SK-N-SH (cell line): ENCODE measurements around the gene TECPR2. TPM values are rescaled to one million over a fixed set of nuclear protein-coding genes. Genes with fewer than 3 reads are reported as not detected.

Source experiments
- CTCF ChIA-PET: fragments of 300-600, 350-600 bp; formaldehyde crosslinking; extraction: SDS; loops from one replicate; lab custom pipeline; 2021; lab: Yijun Ruan, JAX
- POLR2A ChIA-PET: fragments of 350-600 bp; sonication (Branson Sonifier 250); formaldehyde crosslinking; extraction: SDS; loops from one replicate; lab custom pipeline; 2020; ENCODE audit warnings: antibody characterized with exemption, inconsistent platforms; lab: Yijun Ruan, JAX
- DNase-seq: peaks from one replicate; pipeline ENCODE4 v3.0.0; 2012
- H2AFZ ChIP-seq: fragments of 200-600 bp; sonication (generic); 2 replicates; pipeline ENCODE4 v1.8.1; 2016; ENCODE audit warnings: antibody characterized with exemption, mild to moderate bottlenecking, low read depth
- H3F3A ChIP-seq: fragments of 200-600 bp; sonication (generic); replicated peaks from 2 replicates; pipeline ENCODE3; 2016; ENCODE audit warnings: antibody characterized with exemption, mild to moderate bottlenecking; ENCODE audit not compliant: insufficient read depth
- H3K27ac ChIP-seq, 2 experiments: fragments of 200-500 bp in 1 of 2; fragments of 200-600 bp in 1 of 2; sonication (Bioruptor generic) in 1 of 2; sonication (generic), shearing (Covaris generic) in 1 of 2; 2 replicates each; pipeline versions ENCODE4 v1.5.1 to v1.6.1; 2014 to 2016; ENCODE audit warnings: low read depth in 2 of 2, inconsistent platforms in 1 of 2, low read length in 1 of 2, mild to moderate bottlenecking in 1 of 2, mixed read lengths in 1 of 2
- H3K27me3 ChIP-seq: fragments of 200-600 bp; sonication (generic), shearing (Covaris generic); 2 replicates; pipeline ENCODE4 v1.6.1; 2016; ENCODE audit warnings: mixed run types; ENCODE audit not compliant: insufficient read depth
- H3K36me3 ChIP-seq, 2 experiments: fragments of 200-500 bp in 1 of 2; fragments of 200-600 bp in 1 of 2; sonication (Bioruptor generic) in 1 of 2; sonication (generic) in 1 of 2; replicated peaks in 1 of 2; 2 replicates each; pipeline versions ENCODE3 to v1.5.1; 2014 to 2016; ENCODE audit warnings: low read length in 1 of 2, mild to moderate bottlenecking in 1 of 2; ENCODE audit not compliant: insufficient read depth in 2 of 2, control insufficient read depth in 1 of 2
- H3K4me1 ChIP-seq, 2 experiments: fragments of 200-500 bp in 1 of 2; fragments of 200-600 bp in 1 of 2; sonication (Bioruptor generic) in 1 of 2; sonication (generic), shearing (Covaris generic) in 1 of 2; 2 replicates each; pipeline versions ENCODE4 v1.5.1 to v1.6.1; 2014 to 2016; ENCODE audit warnings: low read depth in 1 of 2, low read length in 1 of 2, mixed run types in 1 of 2; ENCODE audit not compliant: insufficient read depth in 2 of 2, control insufficient read depth in 1 of 2
- H3K4me2 ChIP-seq: fragments of 200-600 bp; sonication (generic), shearing (Covaris generic); 2 replicates; pipeline ENCODE4 v1.6.1; 2017; ENCODE audit warnings: mixed run types
- H3K4me3 ChIP-seq, 2 experiments: fragments of 200-500 bp in 1 of 2; fragments of 200-600 bp in 1 of 2; sonication (Bioruptor generic) in 1 of 2; sonication (generic), shearing (Covaris generic) in 1 of 2; 2 replicates each; pipeline versions ENCODE4 v1.5.1 to v1.8.1; 2014 to 2016; ENCODE audit warnings: low read depth in 2 of 2, inconsistent platforms in 1 of 2, low read length in 1 of 2, mild to moderate bottlenecking in 1 of 2, mixed read lengths in 1 of 2, moderate library complexity in 1 of 2
- H3K79me2 ChIP-seq: fragments of 200-600 bp; sonication (generic); 2 replicates; pipeline ENCODE4 v1.8.1; 2017; ENCODE audit warnings: mild to moderate bottlenecking; ENCODE audit not compliant: insufficient read depth
- H3K9ac ChIP-seq: fragments of 200-600 bp; sonication (generic); 2 replicates; pipeline ENCODE4 v1.6.1; 2017; ENCODE audit warnings: mixed run types
- H3K9me2 ChIP-seq: fragments of 200-600 bp; sonication (generic); 2 replicates; pipeline ENCODE4 v1.6.1; 2017; ENCODE audit warnings: mixed run types
- H3K9me3 ChIP-seq: fragments of 200-600 bp; sonication (generic); 2 replicates; pipeline ENCODE4 v1.6.1; 2017; ENCODE audit warnings: mixed run types, mild to moderate bottlenecking, moderate library complexity
- H4K20me1 ChIP-seq: fragments of 200-600 bp; sonication (generic); 2 replicates; pipeline ENCODE4 v1.6.1; 2017; ENCODE audit warnings: mild to moderate bottlenecking, mixed run types; ENCODE audit not compliant: insufficient read depth
- ELF1 ChIP-seq: IDR thresholded peaks from 2 replicates; pipeline ENCODE4 v1.4.0; 2012
- EZH2phosphoT487 ChIP-seq: fragments of 200-600 bp; sonication (generic); IDR thresholded peaks from 2 replicates; pipeline ENCODE4 v1.6.1; 2017; ENCODE audit warnings: low read depth, mixed run types, mild to moderate bottlenecking, antibody characterized with exemption, moderate library complexity, borderline replicate concordance
- GABPA ChIP-seq: IDR thresholded peaks from 2 replicates; pipeline ENCODE4 v1.4.0; 2012; ENCODE audit warnings: low read depth, mild to moderate bottlenecking
- IRF3 ChIP-seq: fragments of 150-350 bp; IDR thresholded peaks from 2 replicates; pipeline ENCODE4 v1.6.1; 2016; ENCODE audit warnings: mild to moderate bottlenecking, low read depth, low read length
- JUND ChIP-seq: IDR thresholded peaks from 2 replicates; pipeline ENCODE4 v1.4.0; 2012
- MXI1 ChIP-seq: IDR thresholded peaks from 2 replicates; pipeline ENCODE4 v1.6.1; 2012; ENCODE audit warnings: mild to moderate bottlenecking, low read depth, low read length, improper control_type of control experiment
- NFIC ChIP-seq: IDR thresholded peaks from 2 replicates; pipeline ENCODE4 v1.4.0; 2012; ENCODE audit warnings: borderline replicate concordance
- NRF1 ChIP-seq: IDR thresholded peaks from 2 replicates; pipeline ENCODE4 v1.6.1; 2012; ENCODE audit warnings: low read depth, mild to moderate bottlenecking, low read length
- POLR2AphosphoS5 ChIP-seq: IDR thresholded peaks from 2 replicates; pipeline ENCODE4 v1.6.1; 2012; ENCODE audit warnings: low read depth, low read length
- RAD21 ChIP-seq: IDR thresholded peaks from 2 replicates; pipeline ENCODE4 v1.6.1; 2012; ENCODE audit warnings: mild to moderate bottlenecking, low read length
- RFX5 ChIP-seq: IDR thresholded peaks from 2 replicates; pipeline ENCODE4 v1.6.1; 2012; ENCODE audit warnings: mild to moderate bottlenecking, improper control_type of control experiment, low read length
- SMC3 ChIP-seq: IDR thresholded peaks from 2 replicates; pipeline ENCODE4 v1.6.1; 2012; ENCODE audit warnings: low read depth, low read length, improper control_type of control experiment
- TAF1 ChIP-seq: IDR thresholded peaks from 2 replicates; pipeline ENCODE4 v1.6.1; 2012; ENCODE audit warnings: low read depth, mild to moderate bottlenecking, low read length, moderate library complexity, borderline replicate concordance
- TCF12 ChIP-seq: IDR thresholded peaks from 2 replicates; pipeline ENCODE4 v1.4.0; 2012
- USF1 ChIP-seq: IDR thresholded peaks from 2 replicates; pipeline ENCODE4 v1.4.0; 2012; ENCODE audit warnings: low read depth, borderline replicate concordance
- USF2 ChIP-seq: fragments of 150-350 bp; IDR thresholded peaks from 2 replicates; pipeline ENCODE4 v1.6.1; 2017; ENCODE audit warnings: antibody characterized with exemption, low read length, low read depth, borderline replicate concordance
- WGBS: methylation state at CpG from one replicate; pipeline ENCODE4 v1.1.6; 2017; ENCODE audit warnings: low lambda C conversion rate; 5-methylcytosine and 5-hydroxymethylcytosine counted together
- polyA plus RNA-seq, 3 experiments: library from polyadenylated mRNA; depleted of rRNA; stranded (reverse); fragments of >200 nt; gene quantifications; 2 replicates each; pipeline ENCODE4 v1.2.3, GENCODE V29; 2012
- TF ChIP-seq, protein P1 (sequence below): IDR thresholded peaks from 2 replicates; pipeline ENCODE4 v1.4.0; 2012; ENCODE audit warnings: low read depth
- TF ChIP-seq, protein P2 (sequence below): fragments of 200-600 bp; sonication (generic); IDR thresholded peaks from 2 replicates; pipeline ENCODE4 v1.6.1; 2017; ENCODE audit warnings: antibody characterized with exemption, mild to moderate bottlenecking, moderate library complexity

Gene TECPR2
- polyA plus RNA-seq, 1 of the 3 experiments (the other 2 are of a cell fraction), result 6.9 TPM

GRCh38 chr14:102315121-102315520 is 47.6 kb upstream of the TECPR2 start:
- H3K9me2 ChIP-seq, result no peaks in the 10 kb centered on the region
- H3K4me2 ChIP-seq, result no peak overlapping the region
- CTCF ChIA-PET, result interaction anchor here (0.6 to 7.4 kb wide), 42 partner anchors 10 to 608 kb away, joined by 3 to 65 read pairs (median 5); partner anchors contain the start of gene MOK
- H3K4me3 ChIP-seq, result no peak overlapping the region
- H3K36me3 ChIP-seq, result no peaks in the 10 kb centered on the region
- H2AFZ ChIP-seq, result no peak overlapping the region; the same call in 1 of the 2 replicates
- H3K9ac ChIP-seq, result no peak overlapping the region
- no peaks in the 10 kb centered on the region for H3K9me3 ChIP-seq
- 89% methylated on average over 6 of the region's 6 CpGs for WGBS
- no peaks in the 10 kb centered on the region for H4K20me1 ChIP-seq
- peaks cover 5 to 17% of the 10 kb centered on the region in 2 experiments; a peak in 3 of 4 replicates for H3K4me1 ChIP-seq
- H3K79me2 ChIP-seq, result peaks cover 2% of the 10 kb centered on the region; the same call in 1 of the 2 replicates
- no peak for DNase-seq
- no peak for TF ChIP-seq NRF1
- TF ChIP-seq, protein P1, sequence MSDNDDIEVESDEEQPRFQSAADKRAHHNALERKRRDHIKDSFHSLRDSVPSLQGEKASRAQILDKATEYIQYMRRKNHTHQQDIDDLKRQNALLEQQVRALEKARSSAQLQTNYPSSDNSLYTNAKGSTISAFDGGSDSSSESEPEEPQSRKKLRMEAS, result no peak
- no peak for TF ChIP-seq TAF1
- TF ChIP-seq, protein P2, sequence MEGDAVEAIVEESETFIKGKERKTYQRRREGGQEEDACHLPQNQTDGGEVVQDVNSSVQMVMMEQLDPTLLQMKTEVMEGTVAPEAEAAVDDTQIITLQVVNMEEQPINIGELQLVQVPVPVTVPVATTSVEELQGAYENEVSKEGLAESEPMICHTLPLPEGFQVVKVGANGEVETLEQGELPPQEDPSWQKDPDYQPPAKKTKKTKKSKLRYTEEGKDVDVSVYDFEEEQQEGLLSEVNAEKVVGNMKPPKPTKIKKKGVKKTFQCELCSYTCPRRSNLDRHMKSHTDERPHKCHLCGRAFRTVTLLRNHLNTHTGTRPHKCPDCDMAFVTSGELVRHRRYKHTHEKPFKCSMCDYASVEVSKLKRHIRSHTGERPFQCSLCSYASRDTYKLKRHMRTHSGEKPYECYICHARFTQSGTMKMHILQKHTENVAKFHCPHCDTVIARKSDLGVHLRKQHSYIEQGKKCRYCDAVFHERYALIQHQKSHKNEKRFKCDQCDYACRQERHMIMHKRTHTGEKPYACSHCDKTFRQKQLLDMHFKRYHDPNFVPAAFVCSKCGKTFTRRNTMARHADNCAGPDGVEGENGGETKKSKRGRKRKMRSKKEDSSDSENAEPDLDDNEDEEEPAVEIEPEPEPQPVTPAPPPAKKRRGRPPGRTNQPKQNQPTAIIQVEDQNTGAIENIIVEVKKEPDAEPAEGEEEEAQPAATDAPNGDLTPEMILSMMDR, result no peak
- TF ChIP-seq SMC3, result no peak
- no peak for TF ChIP-seq JUND
- no peak for TF ChIP-seq RAD21
- TF ChIP-seq USF1, result no peak
- TF ChIP-seq GABPA, result no peak
- no peak for TF ChIP-seq IRF3
- no peaks in the 10 kb centered on the region for H3K27me3 ChIP-seq
- no peak overlapping the region for H3K27ac ChIP-seq
- peaks cover 15% of the 10 kb centered on the region for H3F3A ChIP-seq
- POLR2A ChIA-PET, result no interaction called here

- no peaks in the 10 kb centered on the region for H3K9me2 ChIP-seq
- peak overlapping the region; percentile 53; the same call in 1 of the 2 replicates for H3K9ac ChIP-seq
- peaks cover 12% of the 10 kb centered on the region; the same call in 1 of the 2 replicates for H3K79me2 ChIP-seq
- H2AFZ ChIP-seq, result peak overlapping the region; percentile 99
- WGBS, result 9% methylated on average over 10 of the region's 10 CpGs
- H3K4me2 ChIP-seq, result peak overlapping the region; percentile 83
- no peaks in the 10 kb centered on the region for H3K9me3 ChIP-seq
- H3K4me3 ChIP-seq, result peak overlapping the region; percentile 59 to 62
- peak overlapping the region; percentile 70 to 86 for H3K27ac ChIP-seq
- no peaks in the 10 kb centered on the region for H3K27me3 ChIP-seq
- DNase-seq, result no peak
- peaks cover 5 to 26% of the 10 kb centered on the region in 2 experiments; a peak in 3 of 4 replicates for H3K4me1 ChIP-seq
- CTCF ChIA-PET, result interaction anchor here (0.6 to 7.4 kb wide), 23 partner anchors 8 to 609 kb away, joined by 3 to 65 read pairs (median 3); partner anchors contain the start of gene MOK
- POLR2A ChIA-PET, result interaction anchor here (0.6 to 1.0 kb wide), 2 partner anchors 160 to 599 kb away, joined by 3 to 6 read pairs; no protein-coding TSS in a partner anchor
- peaks cover 15% of the 10 kb centered on the region for H3F3A ChIP-seq
- H3K36me3 ChIP-seq, result no peaks in the 10 kb centered on the region
- no peaks in the 10 kb centered on the region for H4K20me1 ChIP-seq
- TF ChIP-seq RFX5 (no peak), NRF1 (no peak), POLR2AphosphoS5 (no peak), USF2 (no peak), MXI1 (no peak; the same call in 1 of the 2 replicates), ELF1 (no peak), EZH2phosphoT487 (no peak), NFIC (no peak), IRF3 (no peak), TCF12 (no peak)
- TF ChIP-seq, protein P1, result no peak; the same call in 1 of the 2 replicates
These were observed 46.4 kb upstream of the TECPR2 start for GRCh38 chr14:102316338-102316742.
